ENCODE results near the gene XRCC4. TPM values are rescaled to one million over a fixed set of nuclear protein-coding genes. Genes with fewer than 3 reads are reported as not detected.

The XRCC4 gene
- total RNA-seq, 1 experiment from 2014 or later: 10.8 TPM

- Mint-ChIP-seq H3K4me3 (no peak overlapping the region), H3K27me3 (ENCODE audit: low read depth) (no peaks in the 10 kb centered on the region), H3K36me3 (ENCODE audit: insufficient read depth in 1 of 3, low read depth in 3 of 3) (no peaks in the 10 kb centered on the region), H3K9me3 (no peaks in the 10 kb centered on the region), H3K27ac (no peak overlapping the region), H3K4me1 (no peaks in the 10 kb centered on the region)
- no peaks in the 10 kb centered on the region for H3K79me2 ChIP-seq (ENCODE audit: insufficient read depth, low read length)
- no peaks in the 10 kb centered on the region for H4K20me1 ChIP-seq (ENCODE audit: control insufficient read depth, insufficient read depth, insufficient read length)
- TF ChIP-seq CTCF (conservative IDR thresholded peaks at IDR 0.05): no peak
- no peak overlapping the region for H3K18ac ChIP-seq (ENCODE audit: insufficient read length, low read depth, low read length)
- no peak overlapping the region for H2BK20ac ChIP-seq (ENCODE audit: low read depth, low read length, poor library complexity, severe bottlenecking)
- no peaks in the 10 kb centered on the region for H3K9me3 ChIP-seq (ENCODE audit: control insufficient read depth, low read depth, low read length)
- no peak overlapping the region for H2BK5ac ChIP-seq (ENCODE audit: insufficient read length, low read length)
- no CpG with 5 or more reads among the region's 2 CpGs for WGBS (ENCODE audit: extremely low coverage, insufficient read length, low lambda C conversion rate)
- H3K4me2 ChIP-seq (ENCODE audit: insufficient read depth, insufficient read length, low read length): no peak overlapping the region
- no peaks in the 10 kb centered on the region; the same call in 1 of the 2 replicates for H3K27me3 ChIP-seq (ENCODE audit: insufficient read depth, low read length)
- no peak overlapping the region for H2BK12ac ChIP-seq (ENCODE audit: insufficient read length, low read depth, low read length)
- H2AFZ ChIP-seq (ENCODE audit: low read length): no peak overlapping the region
- H2BK15ac ChIP-seq (ENCODE audit: low read depth, low read length): no peak overlapping the region
- H2AK5ac ChIP-seq (ENCODE audit: insufficient read length, low read length): no peak overlapping the region
- no peak overlapping the region for H3K9ac ChIP-seq (ENCODE audit: extremely low read depth, insufficient read length, low read length)
- H3K14ac ChIP-seq (ENCODE audit: insufficient read depth, low read length): no peak overlapping the region
- no peak overlapping the region for H4K5ac ChIP-seq (ENCODE audit: insufficient read length, low read depth, low read length)
- H3K4me1 ChIP-seq (ENCODE audit: insufficient read depth, low read length): no peaks in the 10 kb centered on the region
- no peaks in the 10 kb centered on the region for H3K23me2 ChIP-seq (ENCODE audit: insufficient read length, low read depth, low read length, poor library complexity, severe bottlenecking)
- no peak overlapping the region for H3K4ac ChIP-seq (ENCODE audit: low read depth, low read length)
- no peak overlapping the region for H3K27ac ChIP-seq (ENCODE audit: insufficient read length, low read depth, low read length)
- no peak overlapping the region for H3T11ph ChIP-seq (ENCODE audit: low read length)
- H4K91ac ChIP-seq (ENCODE audit: insufficient read length, low read depth, low read length): no peak overlapping the region
- H3K79me1 ChIP-seq (ENCODE audit: insufficient read depth, low read depth, low read length, poor library complexity, severe bottlenecking): no peaks in the 10 kb centered on the region
- H3K56ac ChIP-seq (ENCODE audit: insufficient read length, low read depth, low read length): no peak overlapping the region
- no peak overlapping the region for H3K23ac ChIP-seq (ENCODE audit: insufficient read length, low read depth, low read length)
- DNase-seq: no peak
- H2BK120ac ChIP-seq (ENCODE audit: low read depth, low read length, poor library complexity, severe bottlenecking): no peak overlapping the region
- H4K8ac ChIP-seq (replicated peaks; ENCODE audit: insufficient read length, low read depth, low read length): no peak overlapping the region
Observed at GRCh38 chr5:83197326-83197967, 120.1 kb downstream of the XRCC4 start.
